HL-60 (cell line): ENCODE measurements around the gene PDE8B.

ENCODE experiments used
- GABPA ChIP-seq: IDR thresholded peaks from 2 replicates; pipeline ENCODE4 v1.6.1; 2012; ENCODE audit warnings: low read depth
- POLR2AphosphoS5 ChIP-seq: IDR thresholded peaks from 2 replicates; pipeline ENCODE4 v1.6.1; 2012; ENCODE audit warnings: low read depth
- REST ChIP-seq: IDR thresholded peaks from 2 replicates; pipeline ENCODE4 v1.6.1; 2012; ENCODE audit warnings: low read depth; ENCODE audit not compliant: insufficient replicate concordance
- SPI1 ChIP-seq: IDR thresholded peaks from 2 replicates; pipeline ENCODE4 v1.6.1; 2012; ENCODE audit warnings: low read depth, mild to moderate bottlenecking, borderline replicate concordance
- TF ChIP-seq, protein P1 (sequence below): IDR thresholded peaks from one replicate; pipeline ENCODE4 v1.5.1; 2011; ENCODE audit warnings: low read length, control low read depth, inconsistent platforms; ENCODE audit not compliant: insufficient read depth

- TF ChIP-seq, protein P1, sequence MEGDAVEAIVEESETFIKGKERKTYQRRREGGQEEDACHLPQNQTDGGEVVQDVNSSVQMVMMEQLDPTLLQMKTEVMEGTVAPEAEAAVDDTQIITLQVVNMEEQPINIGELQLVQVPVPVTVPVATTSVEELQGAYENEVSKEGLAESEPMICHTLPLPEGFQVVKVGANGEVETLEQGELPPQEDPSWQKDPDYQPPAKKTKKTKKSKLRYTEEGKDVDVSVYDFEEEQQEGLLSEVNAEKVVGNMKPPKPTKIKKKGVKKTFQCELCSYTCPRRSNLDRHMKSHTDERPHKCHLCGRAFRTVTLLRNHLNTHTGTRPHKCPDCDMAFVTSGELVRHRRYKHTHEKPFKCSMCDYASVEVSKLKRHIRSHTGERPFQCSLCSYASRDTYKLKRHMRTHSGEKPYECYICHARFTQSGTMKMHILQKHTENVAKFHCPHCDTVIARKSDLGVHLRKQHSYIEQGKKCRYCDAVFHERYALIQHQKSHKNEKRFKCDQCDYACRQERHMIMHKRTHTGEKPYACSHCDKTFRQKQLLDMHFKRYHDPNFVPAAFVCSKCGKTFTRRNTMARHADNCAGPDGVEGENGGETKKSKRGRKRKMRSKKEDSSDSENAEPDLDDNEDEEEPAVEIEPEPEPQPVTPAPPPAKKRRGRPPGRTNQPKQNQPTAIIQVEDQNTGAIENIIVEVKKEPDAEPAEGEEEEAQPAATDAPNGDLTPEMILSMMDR = no peak
- TF ChIP-seq POLR2AphosphoS5 (no peak), REST (no peak), GABPA (no peak), SPI1 (peak; percentile 4; the same call in 1 of the 2 replicates)
Measured at GRCh38 chr5:77208507-77209163, 1.8 kb upstream of the PDE8B start.
